Muscle of arm (tissue), 12 donors: Measurements from ENCODE around the gene ADAM33. TPM values are rescaled to one million over a fixed set of nuclear protein-coding genes. Genes with fewer than 3 reads are reported as not detected.

Experiments
- DNase-seq: peaks from one replicate; pipeline ENCODE4 v3.0.0-alpha.2; 2013
- polyA plus RNA-seq, 12 donors: library from polyadenylated mRNA; unstranded; fragments of 120-200 nt; gene quantifications; one replicate each; pipeline ENCODE4 v1.2.1, GENCODE V29; 2013; ENCODE audit not compliant: insufficient read length in 12 of 12

Gene ADAM33
- polyA plus RNA-seq, 12 donors: 34.7 to 99.4 (median 59.6) TPM; not detected in 1

GRCh38 chr20:3670511-3670910, 11.3 kb downstream of the ADAM33 start:
- DNase-seq: no peak

- no peak for DNase-seq
Observed at GRCh38 chr20:3669710-3670367, 12.0 kb downstream of the ADAM33 start.

GRCh38 chr20:3667434-3668037, 14.3 kb downstream of the ADAM33 start:
- DNase-seq: no peak

- DNase-seq: no peak
Observed at GRCh38 chr20:3663858-3664257, 18.0 kb downstream of the ADAM33 start.

GRCh38 chr20:3663031-3663701, 18.6 kb downstream of the ADAM33 start, which contains the start of gene GFRA4:
GFRA4 (minus strand) TSS chr20:3663399; CDS start chr20:3663399, 0 bp downstream.
- DNase-seq: no peak

- no peak for DNase-seq
Observed at GRCh38 chr20:3661814-3662665, 19.8 kb downstream of the ADAM33 start.

GRCh38 chr20:3661060-3661813, 20.6 kb downstream of the ADAM33 start:
- no peak for DNase-seq

GRCh38 chr20:3660262-3661059, 21.3 kb downstream of the ADAM33 start:
- no peak for DNase-seq

- DNase-seq: no peak
Observed at GRCh38 chr20:3659492-3660261, 22.1 kb downstream of the ADAM33 start.

- no peak for DNase-seq
Observed at GRCh38 chr20:3658716-3659491, 22.9 kb downstream of the ADAM33 start.

GRCh38 chr20:3658019-3658715, 23.6 kb downstream of the ADAM33 start:
- DNase-seq: no peak

- no peak for DNase-seq
Observed at GRCh38 chr20:3655131-3655405, 26.7 kb downstream of the ADAM33 start.

GRCh38 chr20:3654326-3655130, 27.3 kb downstream of the ADAM33 start:
- DNase-seq: no peak

- DNase-seq: no peak
Observed at GRCh38 chr20:3653921-3654320, 27.9 kb downstream of the ADAM33 start.

GRCh38 chr20:3652676-3653596, 28.9 kb downstream of the ADAM33 start:
- no peak for DNase-seq

GRCh38 chr20:3652221-3652620, 29.6 kb downstream of the ADAM33 start:
- no peak for DNase-seq
